ENCODE measurements around the gene DNAH17.

Gene DNAH17

GRCh38 chr17:78544881-78545755, 32.1 kb downstream of the DNAH17 start:
- DNase-seq: no peak

GRCh38 chr17:78541488-78542206, 35.5 kb downstream of the DNAH17 start:
- DNase-seq: no peak

GRCh38 chr17:78539781-78540180, 37.4 kb downstream of the DNAH17 start:
- no peak for DNase-seq

GRCh38 chr17:78538033-78538776, 39.0 kb downstream of the DNAH17 start:
- DNase-seq: no peak

- DNase-seq: no peak
Observed at GRCh38 chr17:78537217-78537860, 39.9 kb downstream of the DNAH17 start.

GRCh38 chr17:78535273-78536197, 41.7 kb downstream of the DNAH17 start:
- no peak for DNase-seq

GRCh38 chr17:78534492-78535272, 42.5 kb downstream of the DNAH17 start:
- DNase-seq: no peak

- no peak for DNase-seq
Observed at GRCh38 chr17:78532922-78533640, 44.1 kb downstream of the DNAH17 start.

GRCh38 chr17:78532311-78532710, 44.9 kb downstream of the DNAH17 start:
- no peak for DNase-seq

- DNase-seq: no peak
Observed at GRCh38 chr17:78530675-78531074, 46.5 kb downstream of the DNAH17 start.

GRCh38 chr17:78529871-78530670, 47.1 kb downstream of the DNAH17 start:
- peak; percentile 37 for DNase-seq

GRCh38 chr17:78529251-78529650, 47.9 kb downstream of the DNAH17 start:
- DNase-seq: no peak

- DNase-seq: peak; percentile 35
Observed at GRCh38 chr17:78528541-78528940, 48.7 kb downstream of the DNAH17 start.

GRCh38 chr17:78527345-78527744, 49.9 kb downstream of the DNAH17 start:
- DNase-seq: no peak

- no peak for DNase-seq
Observed at GRCh38 chr17:78526231-78527025, 50.8 kb downstream of the DNAH17 start.

- no peak for DNase-seq
Observed at GRCh38 chr17:78525511-78526160, 51.6 kb downstream of the DNAH17 start.

- DNase-seq: no peak
Observed at GRCh38 chr17:78524870-78525510, 52.2 kb downstream of the DNAH17 start.
